C4-2B (cell line): ENCODE measurements around the gene OSBPL10.

Source experiments
- CTCF ChIP-seq: fragments of 450-650 bp; conservative IDR thresholded peaks from 2 replicates; pipeline ENCODE4 v1.5.1; 2017; ENCODE audit warnings: mild to moderate bottlenecking
- ZFX ChIP-seq: fragments of 450-650 bp; IDR thresholded peaks from 2 replicates; pipeline ENCODE4 v1.6.1; 2017

DNA sequence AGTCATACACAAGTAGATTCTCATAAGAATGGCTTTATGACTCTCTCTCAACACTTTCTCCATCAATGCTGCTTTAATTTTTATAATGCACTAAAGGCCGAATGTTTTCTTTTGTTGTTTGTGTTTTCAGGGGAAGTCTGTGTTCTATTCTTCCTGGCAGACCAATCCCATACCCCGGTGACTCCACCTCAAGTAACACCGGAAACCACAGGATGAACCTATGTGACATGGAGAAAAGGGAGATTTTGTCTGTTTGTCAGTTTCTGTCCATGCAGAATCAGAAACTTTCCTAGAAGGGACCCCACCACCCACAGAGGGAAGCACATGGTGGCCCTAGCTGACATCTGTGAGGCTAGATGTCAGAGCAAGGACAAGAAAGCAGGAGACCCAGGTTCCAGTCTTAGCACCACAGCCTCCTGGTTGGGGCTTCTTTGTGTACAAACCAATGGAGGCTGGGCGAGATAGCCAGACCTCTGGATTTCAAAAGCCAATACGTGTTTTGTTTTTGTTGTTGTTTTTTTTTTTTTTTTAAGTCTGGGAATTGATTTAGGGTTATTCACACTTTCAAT lies 109.0 kb downstream of the OSBPL10 start:
- TF ChIP-seq CTCF (no peak), ZFX (no peak)
